ENCODE results near the gene IER5L.

GRCh38 chr9:129201289-129201688 lies 23.2 kb upstream of the IER5L start:
- TF ChIP-seq CTCF (IDR thresholded peaks at IDR 0.05; ENCODE audit: extremely low read depth in 1 of 2, insufficient read depth in 1 of 2, low read depth in 1 of 2, low read length in 2 of 2), result no peak
- no peak for TF ChIP-seq GATA2 (IDR thresholded peaks at IDR 0.05; ENCODE audit: insufficient read depth, insufficient read length, low read depth, low read length)
- no peak for TF ChIP-seq POLR2A (IDR thresholded peaks at IDR 0.05; ENCODE audit: low read depth, low read length)
- no peak for TF ChIP-seq MAX (IDR thresholded peaks at IDR 0.05; ENCODE audit: insufficient read depth, insufficient read length)
- no peak for TF ChIP-seq POLR2AphosphoS5 (IDR thresholded peaks at IDR 0.05; ENCODE audit: insufficient read depth, low read depth, low read length)
- no peak for TF ChIP-seq MYC (IDR thresholded peaks at IDR 0.05; ENCODE audit: low read depth, low read length)
- no peak for TF ChIP-seq EZH2 (IDR thresholded peaks at IDR 0.05; ENCODE audit: borderline replicate concordance, low read depth, low read length, severe bottlenecking)
- TF ChIP-seq FOS (IDR thresholded peaks at IDR 0.05; ENCODE audit: borderline replicate concordance, insufficient read depth, low read length), result no peak
- TF ChIP-seq JUN (IDR thresholded peaks at IDR 0.05; ENCODE audit: borderline replicate concordance, insufficient read depth, insufficient read length, low read depth), result no peak

All from endothelial cell of umbilical vein (primary cell).